ENCODE results near the gene UQCR11. TPM values are rescaled to one million over a fixed set of nuclear protein-coding genes. Genes with fewer than 3 reads are reported as not detected.
A peak's percentile ranks its signal among the peaks of the same experiment; 100 is the strongest.

UQCR11 gene
- total and polyA plus RNA-seq, 8 donors, result 32.2 to 659 (median 153) TPM

DNA sequence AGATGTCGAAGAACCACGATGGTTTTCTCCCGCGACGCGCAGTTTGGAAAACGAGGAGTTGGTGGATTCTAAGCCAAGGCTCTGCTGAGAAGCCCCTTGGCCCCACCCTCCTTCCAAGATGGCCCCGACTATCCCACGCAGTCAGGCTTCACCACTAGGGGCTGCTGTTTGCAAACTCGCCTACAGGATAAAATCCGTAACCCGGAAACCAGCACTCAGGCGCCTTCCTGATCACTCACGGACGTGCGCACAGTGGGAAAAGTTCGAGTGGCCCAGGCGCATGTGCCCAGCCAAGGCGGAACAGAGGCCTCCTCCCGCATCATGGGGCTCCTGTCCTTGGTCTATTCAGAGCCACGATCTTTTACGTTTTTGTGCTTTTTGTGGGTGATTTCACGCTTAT lies 19.2 kb upstream of the UQCR11 start:
- peak; percentile 55 to 84 for DNase-seq
- Histone ChIP-seq H3K36me3 (peaks cover 24 to 79% (median 75%) of the 10 kb centered on the region in 4 donors), H3K27ac (no peak overlapping the region), H3K9me3 (no peaks in the 10 kb centered on the region), H3K4me1 (no peaks in the 10 kb centered on the region), H3K27me3 (no peaks in the 10 kb centered on the region), H3K4me3 (no peak overlapping the region)
- intact Hi-C loops (cut with DNase I; ENCODE audit: low total_unique reads), result no loop called here
- peak in 5 of 7 experiments; percentile 50 to 63 (median 55) for TF ChIP-seq CTCF (IDR thresholded peaks at IDR 0.05)
- TF ChIP-seq POLR2A (IDR thresholded peaks at IDR 0.05), result no peak
- TF ChIP-seq EP300 (IDR thresholded peaks at IDR 0.05), result no peak
- TF ChIP-seq POLR2AphosphoS5 (IDR thresholded peaks at IDR 0.05), result peak in 1 of 3 donors; percentile 40
- WGBS, 5 donors, result 63 to 85% (median 68%) methylated on average over 23 of the region's 23 CpGs

- Histone ChIP-seq H3K4me1 (no peaks in the 10 kb centered on the region), H3K4me3 (no peak overlapping the region), H3K27me3 (no peaks in the 10 kb centered on the region), H3K27ac (no peak overlapping the region), H3K9me3 (no peaks in the 10 kb centered on the region), H3K36me3 (peaks cover 32 to 98% (median 94%) of the 10 kb centered on the region in 4 donors)
- intact Hi-C loops (cut with DNase I; ENCODE audit: low total_unique reads), result no loop called here
- TF ChIP-seq CTCF (IDR thresholded peaks at IDR 0.05) (no peak), POLR2AphosphoS5 (IDR thresholded peaks at IDR 0.05) (no peak), POLR2A (IDR thresholded peaks at IDR 0.05) (no peak), EP300 (IDR thresholded peaks at IDR 0.05) (no peak)
- no peak for DNase-seq
- 91 to 96% (median 93%) methylated on average over 5 of the region's 5 CpGs for WGBS, 5 donors
Observed at GRCh38 chr19:1622541-1622940, 17.3 kb upstream of the UQCR11 start.

DNA sequence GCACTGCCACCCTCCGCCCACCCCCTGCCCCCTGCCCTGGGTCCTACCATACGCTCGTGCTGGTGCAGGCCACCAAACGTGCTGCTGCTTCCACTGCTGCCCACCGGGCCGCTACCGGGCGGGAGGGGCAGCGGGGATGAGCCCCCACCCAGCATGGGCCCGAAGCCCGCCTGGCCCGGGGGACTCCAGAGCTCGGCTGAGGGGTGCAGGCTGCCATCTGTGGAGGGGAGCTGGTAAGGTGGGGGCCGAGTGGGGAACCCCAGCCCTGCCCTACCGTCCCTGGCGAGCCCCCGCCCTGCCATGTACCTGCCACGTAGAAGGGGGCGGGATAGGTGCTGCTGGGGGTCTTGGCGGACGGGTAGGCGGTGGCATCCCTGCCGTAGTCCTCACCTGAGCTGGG lies 16.7 kb upstream of the UQCR11 start:
- Histone ChIP-seq H3K27ac (no peak overlapping the region), H3K27me3 (no peaks in the 10 kb centered on the region), H3K4me1 (peaks cover 0 to under 1% (median 0%) of the 10 kb centered on the region in 4 donors), H3K9me3 (no peaks in the 10 kb centered on the region), H3K36me3 (peaks cover 32 to 97% (median 94%) of the 10 kb centered on the region in 4 donors), H3K4me3 (no peak overlapping the region)
- no peak for DNase-seq
- WGBS, 5 donors, result 91 to 97% (median 92%) methylated on average over 9 to 23 of the region's 23 CpGs
- intact Hi-C loops (cut with DNase I; ENCODE audit: low total_unique reads), result no loop called here
- TF ChIP-seq POLR2AphosphoS5 (IDR thresholded peaks at IDR 0.05), result no peak
- no peak for TF ChIP-seq EP300 (IDR thresholded peaks at IDR 0.05)
- no peak for TF ChIP-seq CTCF (IDR thresholded peaks at IDR 0.05)
- TF ChIP-seq POLR2A (IDR thresholded peaks at IDR 0.05), result no peak

DNA sequence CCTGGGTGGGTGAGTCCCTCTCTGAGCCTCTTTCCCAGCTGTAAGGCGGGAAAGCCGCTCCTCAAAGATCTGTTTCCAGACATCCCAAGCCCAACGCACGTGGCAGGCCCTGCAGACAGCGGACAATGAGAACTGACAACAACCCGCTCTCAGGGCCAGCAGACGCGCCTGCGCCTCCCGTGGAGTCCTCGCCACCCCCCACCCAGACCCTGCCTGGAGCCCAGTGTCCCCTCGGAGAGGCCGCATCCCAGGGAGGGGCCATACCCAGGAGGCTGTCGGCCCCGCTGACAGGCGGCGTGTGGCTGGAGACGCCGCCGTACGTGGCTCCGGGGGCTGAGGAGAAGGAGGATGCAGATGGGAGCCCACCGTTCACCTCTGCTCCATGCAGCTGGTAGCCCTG lies 16.3 kb upstream of the UQCR11 start:
- intact Hi-C loops (cut with DNase I; ENCODE audit: low total_unique reads), result no loop called here
- H3K9me3 ChIP-seq, result no peaks in the 10 kb centered on the region
- no peak overlapping the region for H3K27ac ChIP-seq
- H3K27me3 ChIP-seq, result no peaks in the 10 kb centered on the region
- 91 to 97% (median 95%) methylated on average over 23 of the region's 23 CpGs for WGBS, 5 donors
- no peak for DNase-seq
- H3K4me1 ChIP-seq, result peaks cover 0 to 5% (median 0%) of the 10 kb centered on the region in 4 donors
- TF ChIP-seq POLR2A (IDR thresholded peaks at IDR 0.05) (no peak), POLR2AphosphoS5 (IDR thresholded peaks at IDR 0.05) (no peak), EP300 (IDR thresholded peaks at IDR 0.05) (no peak), CTCF (IDR thresholded peaks at IDR 0.05) (no peak)
- H3K4me3 ChIP-seq, result no peak overlapping the region
- peaks cover 32 to 97% (median 89%) of the 10 kb centered on the region in 4 donors for H3K36me3 ChIP-seq

Data from stomach (tissue), 9 donors.